NCI-H1105 treated with DMSO at 0.1 percent for 48 hours (cell line): Measurements from ENCODE around the gene ARHGAP42.

Experiments
- DNase-seq: peaks from one replicate; lab custom pipeline; 2025; lab: John Stamatoyannopoulos, UW

ARHGAP42 gene

DNA sequence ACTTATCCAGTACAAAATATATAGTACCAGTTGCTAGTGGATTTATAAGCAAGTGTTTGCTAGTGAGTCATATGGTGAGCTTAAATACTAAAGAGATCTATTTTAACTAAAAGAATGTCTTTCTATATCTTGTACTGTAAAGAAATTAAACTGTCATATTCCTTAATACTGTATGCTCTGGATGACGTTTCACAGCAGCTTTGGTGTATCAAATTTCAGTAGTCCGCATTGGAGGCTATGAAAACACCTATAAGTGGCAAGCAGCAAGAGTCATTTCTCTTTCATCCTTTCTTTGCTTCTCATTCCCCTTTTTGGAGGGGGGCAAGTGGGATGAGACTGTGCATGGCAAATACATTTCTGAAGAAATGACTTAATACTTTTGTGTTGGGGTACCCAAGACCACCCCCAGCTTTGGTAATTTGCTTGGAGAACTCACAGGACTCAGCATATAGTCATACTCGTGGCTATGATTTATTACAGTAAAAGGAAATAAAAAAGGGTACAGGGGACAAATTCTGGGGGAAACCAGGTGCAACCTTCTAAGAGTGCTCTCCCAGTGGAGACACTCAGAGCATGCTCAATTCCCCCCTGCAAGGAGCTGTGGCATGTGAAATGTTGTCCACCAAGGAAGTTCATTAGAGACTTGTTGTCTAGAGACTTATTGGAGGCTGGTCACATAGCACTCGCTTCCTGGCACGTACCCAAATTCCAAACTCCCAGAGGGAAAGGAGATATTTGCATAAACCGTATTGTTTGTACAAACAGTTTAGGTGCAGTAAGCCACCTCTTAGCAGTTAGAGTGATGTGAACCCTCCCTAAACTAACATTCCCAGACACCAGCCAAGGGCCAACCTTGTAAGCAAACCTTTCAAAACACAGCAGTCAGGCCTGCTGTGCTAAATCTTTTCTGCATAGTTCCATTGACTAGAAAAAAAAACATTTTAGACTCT, 231.7 kb downstream of the ARHGAP42 start:
- DNase-seq, result peak; percentile 40

DNA sequence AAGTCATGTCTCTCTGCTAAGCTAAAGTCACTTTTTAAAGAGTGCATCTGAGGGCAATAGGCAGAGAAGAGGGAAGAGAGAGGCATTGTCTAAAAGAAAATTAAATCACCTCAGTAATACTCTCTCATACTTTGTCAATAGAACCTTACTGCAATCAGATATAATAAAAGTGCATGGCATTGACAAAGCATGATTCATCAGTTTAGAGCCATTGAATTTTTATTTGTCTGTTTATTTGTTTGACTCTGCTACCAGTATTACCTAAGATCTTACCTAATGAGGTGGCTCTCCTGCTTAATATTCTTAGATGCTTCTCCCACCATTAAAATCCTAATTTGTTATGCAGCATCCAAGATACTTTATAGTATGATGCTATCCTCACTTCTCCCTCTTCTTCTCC, 233.5 kb downstream of the ARHGAP42 start:
- DNase-seq, result no peak

DNA sequence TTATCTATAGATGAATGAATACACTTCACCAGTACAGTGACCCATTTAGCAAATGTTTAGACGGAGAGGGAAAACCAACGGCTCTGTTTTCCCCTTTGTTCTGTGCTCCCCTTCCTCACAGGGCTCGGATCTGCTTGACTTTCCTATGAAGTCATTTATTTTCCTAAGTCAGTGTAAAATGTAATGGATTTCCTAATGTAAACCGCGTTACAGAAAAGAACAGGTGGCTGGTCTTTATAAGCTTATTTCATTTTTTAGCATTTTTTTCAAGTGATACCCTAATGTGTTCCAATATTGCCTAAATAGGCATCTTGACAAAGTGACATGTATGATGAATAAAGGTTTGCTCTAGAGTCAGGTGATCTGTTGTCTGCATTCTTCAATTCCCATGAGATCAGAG, 235.0 kb downstream of the ARHGAP42 start:
- DNase-seq, result no peak

DNA sequence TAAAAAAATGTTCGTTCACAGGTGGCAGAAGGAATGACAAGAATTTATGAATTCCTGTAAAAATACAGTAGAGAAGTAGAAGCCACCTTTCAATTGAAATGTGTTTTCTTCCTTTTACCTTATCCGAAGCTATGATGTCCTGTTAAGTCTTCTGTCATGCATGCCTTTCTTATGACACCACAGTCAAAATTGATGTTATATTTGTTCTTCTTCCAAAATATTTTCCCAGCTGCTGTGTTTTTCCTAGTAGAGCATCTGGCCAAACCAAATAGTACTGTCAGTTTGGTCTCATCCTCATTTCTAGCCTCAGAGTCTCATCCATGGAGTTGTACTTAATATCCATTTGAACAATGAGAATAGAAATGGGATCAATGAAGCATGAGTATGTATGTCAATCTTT, 236.5 kb downstream of the ARHGAP42 start:
- no peak for DNase-seq

DNA sequence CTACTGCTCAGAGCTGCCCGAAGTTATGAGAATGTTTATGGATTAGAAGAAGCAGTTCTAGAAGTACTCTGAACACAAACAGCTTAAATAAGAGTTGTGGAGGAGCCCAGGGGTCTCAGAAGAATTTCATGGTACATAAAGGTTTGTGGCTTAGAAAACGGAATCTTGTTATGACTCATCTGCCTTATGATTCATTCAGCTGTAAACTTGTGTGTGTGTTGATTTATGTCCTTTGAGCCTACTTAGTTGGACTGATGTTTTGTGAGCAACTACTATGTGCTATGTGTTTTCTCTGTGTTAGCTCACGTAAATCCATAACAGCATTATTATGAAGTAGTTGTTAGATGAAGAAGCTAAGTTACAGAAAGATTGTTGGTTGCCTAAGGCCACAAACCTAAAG, 238.8 kb downstream of the ARHGAP42 start:
- DNase-seq, result no peak

DNA sequence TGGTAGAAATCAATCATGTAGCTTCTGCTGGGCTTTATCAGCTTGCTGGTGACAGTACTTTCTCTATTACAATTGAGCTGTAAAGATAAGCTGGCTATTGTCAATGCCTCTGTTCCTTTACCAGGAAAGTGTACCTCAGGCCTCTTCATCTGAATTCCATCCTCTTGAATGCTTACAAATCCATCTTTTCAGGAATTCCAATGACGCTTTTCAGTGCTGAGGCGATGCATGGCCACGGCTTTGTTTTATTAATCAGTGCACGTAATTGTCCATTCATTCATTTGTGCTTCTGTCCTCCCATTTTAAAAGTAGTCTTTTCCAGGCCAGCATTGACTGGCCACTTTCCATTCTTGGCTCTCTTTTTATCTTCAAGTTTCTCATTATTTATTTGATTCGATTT, 240.5 kb downstream of the ARHGAP42 start:
- DNase-seq, result no peak

DNA sequence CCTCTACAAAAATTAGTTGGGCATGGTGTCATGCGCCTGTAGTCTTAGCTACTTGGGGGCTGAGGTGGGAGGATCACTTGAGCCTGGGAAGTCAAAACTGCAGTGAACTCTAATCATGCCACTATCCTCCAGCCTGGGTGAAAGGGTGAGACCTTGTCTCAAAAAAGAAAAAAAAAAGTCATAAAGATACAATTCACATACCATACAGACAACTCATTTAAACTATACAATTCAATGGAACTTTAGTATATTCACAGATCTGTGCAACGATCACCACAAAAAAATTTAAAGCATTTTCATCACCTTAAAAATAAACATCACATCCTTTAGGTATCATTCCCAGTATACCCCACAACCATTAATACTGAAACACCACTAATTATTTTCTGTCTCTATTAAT, 241.3 kb downstream of the ARHGAP42 start:
- DNase-seq, result no peak

DNA sequence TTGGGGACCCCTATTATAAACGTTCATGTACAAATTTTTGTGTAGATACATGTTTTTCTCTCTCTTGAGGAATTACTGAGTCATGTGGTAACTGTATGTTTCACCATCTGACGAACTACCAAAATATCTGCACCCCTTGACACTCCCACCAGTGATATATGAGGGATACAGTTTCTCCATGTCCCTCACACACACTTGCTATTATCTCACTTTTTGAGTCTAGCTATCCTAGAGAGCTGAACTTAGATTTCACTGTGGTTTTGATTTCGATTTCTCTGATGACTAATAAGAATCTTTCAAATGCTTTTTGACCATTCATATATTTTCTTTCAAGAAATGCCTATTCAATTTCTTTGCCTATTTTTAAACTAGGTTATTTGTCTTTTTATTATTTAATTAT, 242.3 kb downstream of the ARHGAP42 start:
- no peak for DNase-seq

DNA sequence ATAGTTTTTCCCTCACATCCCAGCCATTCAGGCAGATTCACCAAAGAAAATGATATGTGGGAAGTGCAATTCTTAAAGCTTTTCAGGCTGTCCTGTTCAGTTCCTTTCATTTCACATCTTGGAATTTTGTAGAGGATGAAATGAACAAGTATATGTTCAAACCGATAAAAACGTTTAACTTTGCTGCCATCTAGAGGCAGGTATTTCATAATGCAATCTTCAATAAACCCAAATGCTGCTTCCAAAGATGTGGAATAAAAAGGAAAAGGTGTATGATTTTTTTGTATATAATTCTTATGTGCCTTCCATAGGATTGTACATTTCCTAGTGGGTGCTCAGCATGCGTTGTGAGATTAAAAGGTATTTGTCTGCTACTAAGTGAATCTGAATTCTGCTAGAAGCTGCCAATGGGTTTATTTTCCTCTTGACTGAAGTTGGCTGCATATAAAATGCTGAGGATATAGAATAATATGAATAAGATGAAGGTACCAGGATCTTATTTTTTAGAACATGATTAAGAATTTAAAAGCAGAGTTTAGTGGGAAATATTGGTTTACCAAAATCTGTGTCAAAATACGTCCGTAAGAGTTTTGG, 243.2 kb downstream of the ARHGAP42 start:
- DNase-seq, result peak; percentile 52

DNA sequence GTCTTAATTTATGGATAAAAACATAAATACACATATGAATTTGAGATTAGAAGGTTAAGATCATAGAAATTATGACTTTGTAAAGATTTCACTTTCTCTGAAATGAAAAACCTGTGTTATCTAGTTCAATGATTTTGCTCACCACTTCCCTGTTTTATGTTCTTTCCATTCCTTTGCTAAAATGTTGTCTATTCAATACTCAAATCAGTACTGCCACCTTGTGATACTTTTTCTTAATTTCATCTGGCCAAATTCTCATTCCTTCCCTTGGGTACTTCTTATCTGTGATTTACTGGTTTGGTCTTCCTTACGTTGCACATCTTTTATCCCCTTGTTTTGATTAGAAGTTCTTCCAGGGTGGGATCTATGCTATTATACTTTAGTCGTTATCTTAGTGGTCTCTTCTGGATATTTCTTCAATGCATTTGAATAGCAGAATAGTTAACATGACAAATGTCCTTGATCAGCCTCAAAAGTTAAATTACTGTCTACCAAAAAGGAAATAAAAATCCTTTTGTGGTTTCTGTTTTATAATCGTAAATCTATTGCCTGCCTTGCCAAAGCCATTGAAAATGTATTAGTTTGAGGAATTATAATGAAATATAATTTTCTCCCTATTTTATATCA, 245.5 kb downstream of the ARHGAP42 start:
- DNase-seq, result peak; percentile 32

DNA sequence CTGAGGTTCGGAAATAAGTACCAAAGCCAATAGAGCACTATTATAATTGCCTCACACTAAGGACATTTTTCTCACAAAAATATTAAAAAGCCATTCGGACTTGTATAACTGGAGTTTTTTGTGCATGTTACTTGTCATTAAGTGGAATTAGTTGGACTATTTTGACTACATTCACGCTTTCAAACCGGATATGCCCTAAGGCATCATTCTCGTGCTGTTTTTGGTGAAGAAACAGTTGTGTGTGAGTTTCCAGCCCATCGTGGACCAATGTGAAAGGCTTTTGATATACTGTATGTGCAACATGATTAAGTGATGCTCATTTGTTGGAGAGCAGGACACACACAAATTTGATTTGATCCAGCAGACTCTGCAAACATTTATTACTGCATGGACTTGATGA, 249.7 kb downstream of the ARHGAP42 start:
- no peak for DNase-seq

DNA sequence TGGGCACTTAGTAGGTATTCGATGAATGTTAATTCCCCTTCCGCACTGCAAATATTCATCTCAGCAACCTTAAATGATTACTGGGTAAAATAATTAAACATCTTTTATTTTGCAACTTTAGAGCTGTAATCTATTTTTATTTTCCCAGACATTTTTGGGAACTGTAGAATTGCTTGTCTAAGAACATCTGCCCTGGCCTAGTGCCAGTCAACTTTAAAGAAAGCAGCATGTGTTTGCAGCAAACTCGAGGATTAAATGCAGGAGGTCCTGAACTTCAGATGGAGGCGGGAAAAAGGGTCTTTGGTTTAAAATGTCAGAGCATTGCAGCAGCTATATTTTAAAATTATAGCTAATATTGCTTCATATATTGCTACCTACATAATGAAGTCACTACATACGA, 252.5 kb downstream of the ARHGAP42 start:
- no peak for DNase-seq

DNA sequence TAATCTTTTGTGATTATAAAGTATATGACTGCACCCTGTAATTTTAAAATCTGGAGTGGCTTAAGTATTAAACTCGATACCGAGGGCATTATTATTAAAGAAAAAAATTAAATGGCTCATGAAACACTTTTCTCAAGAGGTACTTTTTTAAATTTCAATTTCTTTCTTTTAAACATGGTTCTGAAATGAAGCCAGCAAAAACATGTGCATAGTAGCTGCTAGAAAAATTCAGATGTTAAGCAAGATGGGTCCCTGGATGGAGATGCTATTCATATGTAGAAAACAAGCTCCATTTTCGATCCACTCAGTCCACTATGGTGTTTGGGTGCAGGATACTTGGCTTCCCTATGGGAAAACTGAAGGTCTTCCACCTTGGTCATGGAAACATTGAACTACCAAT, 253.0 kb downstream of the ARHGAP42 start:
- DNase-seq, result no peak

DNA sequence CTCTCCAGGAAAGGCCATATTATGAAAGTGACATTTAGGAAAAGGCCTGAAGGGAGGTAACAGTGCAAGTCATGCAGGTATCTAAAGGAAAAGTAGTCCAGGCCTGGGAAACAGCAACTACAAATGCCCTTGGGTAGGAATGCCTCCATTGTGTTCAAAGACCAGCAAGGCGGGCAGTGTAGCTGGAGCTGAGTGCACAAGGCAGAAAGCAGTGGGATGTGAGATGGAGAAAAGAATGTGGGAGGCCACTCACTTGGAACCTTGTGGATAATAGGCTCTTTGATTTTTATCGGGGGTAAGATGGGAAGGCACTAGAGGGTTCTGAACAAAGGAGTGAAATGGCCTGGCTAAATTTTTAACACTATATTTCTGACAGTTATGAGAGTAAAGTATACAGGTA, 253.9 kb downstream of the ARHGAP42 start:
- DNase-seq, result no peak

DNA sequence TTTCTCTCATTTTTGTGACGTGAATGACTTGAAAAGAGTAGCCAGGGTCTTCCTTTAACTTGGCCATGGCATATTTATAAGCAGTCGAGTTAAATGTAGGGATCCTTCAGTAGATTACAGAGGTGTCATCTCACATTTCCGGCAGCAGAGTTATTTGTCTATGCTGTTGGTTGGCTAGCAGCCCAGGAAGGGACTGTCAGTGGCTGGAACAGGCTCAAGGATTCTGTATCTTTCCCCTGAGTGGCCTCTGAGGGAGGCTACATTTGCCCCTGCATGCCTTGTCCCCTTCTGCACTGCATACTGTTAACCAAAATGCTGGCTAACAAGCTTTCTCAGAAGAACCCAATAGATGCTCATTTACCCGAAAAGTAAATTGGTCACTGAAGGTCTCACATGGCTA, 254.9 kb downstream of the ARHGAP42 start:
- DNase-seq, result peak; percentile 6

DNA sequence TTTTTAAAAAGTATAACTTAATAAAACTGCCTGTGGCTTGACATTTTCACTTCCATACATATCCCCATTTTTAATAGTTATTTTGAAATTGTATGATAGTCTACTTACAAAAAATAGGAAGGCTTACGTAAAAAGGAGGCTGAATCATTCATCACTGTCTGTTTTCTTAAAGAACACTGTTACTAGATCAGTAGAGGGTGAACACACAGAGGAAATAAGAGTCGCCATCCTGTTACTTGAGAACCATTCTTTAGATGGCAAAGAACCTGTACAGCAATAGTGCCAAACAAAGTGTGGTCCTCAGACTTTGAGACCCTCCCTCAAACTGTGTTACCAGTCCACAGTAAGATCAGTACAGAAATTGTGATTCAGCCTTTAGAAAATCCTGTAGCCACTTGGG, 261.8 kb downstream of the ARHGAP42 start:
- DNase-seq, result no peak

DNA sequence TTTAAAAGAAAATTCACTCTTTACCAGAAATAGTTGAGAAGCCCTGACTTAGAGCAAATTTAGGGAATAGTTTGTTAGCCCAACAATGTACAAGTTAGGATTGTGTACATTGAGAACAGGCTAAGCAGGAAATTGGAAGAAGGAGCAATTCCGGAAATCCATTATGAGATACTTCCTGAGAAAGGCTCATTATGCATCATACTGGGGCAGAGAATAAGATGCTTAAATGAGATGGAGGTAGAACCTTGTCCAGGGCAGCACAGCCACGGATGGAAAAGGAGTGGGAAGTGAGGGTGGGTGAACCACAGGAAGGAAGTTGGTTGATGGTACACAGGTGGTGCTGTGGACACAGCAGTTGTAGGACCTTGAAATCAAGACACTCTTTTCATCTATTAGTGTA, 262.4 kb downstream of the ARHGAP42 start:
- no peak for DNase-seq

DNA sequence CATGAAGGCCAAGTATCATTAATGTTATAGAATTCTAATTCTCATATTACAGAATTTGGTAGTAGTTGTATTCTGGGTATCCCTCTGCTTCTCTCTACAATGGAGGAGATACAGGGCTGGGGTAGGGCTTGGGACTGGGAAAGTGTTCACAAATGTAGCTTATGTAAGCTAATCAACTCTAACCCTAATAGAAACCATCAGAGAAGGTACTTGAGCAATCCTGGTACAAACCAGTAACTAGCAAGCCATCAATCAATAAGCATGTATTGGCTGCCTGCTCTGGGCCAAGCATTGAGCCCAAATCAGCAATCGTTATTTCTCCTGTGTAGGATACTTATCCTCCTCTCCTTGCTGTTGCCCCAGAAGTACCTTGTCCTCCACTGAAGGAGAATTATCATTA, 268.2 kb downstream of the ARHGAP42 start:
- DNase-seq, result no peak

DNA sequence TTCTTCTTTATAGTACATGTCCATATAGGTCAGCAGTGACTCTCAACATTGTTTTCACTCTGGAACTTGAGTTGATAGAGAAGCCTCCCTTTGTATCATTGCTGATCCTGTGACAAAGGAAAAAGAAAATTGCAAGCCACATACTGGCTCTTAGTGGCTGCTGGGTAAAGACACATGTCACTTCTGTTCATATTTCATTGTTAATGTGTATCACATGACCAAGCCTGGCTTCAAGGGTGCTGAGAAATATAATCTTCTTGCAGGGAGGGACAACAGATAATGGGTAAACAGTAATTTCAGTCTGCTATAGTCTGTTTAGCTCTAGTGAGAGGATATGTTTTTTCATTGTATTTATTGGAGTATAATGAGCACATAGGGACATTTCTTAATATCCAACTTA, 269.3 kb downstream of the ARHGAP42 start:
- DNase-seq, result no peak

DNA sequence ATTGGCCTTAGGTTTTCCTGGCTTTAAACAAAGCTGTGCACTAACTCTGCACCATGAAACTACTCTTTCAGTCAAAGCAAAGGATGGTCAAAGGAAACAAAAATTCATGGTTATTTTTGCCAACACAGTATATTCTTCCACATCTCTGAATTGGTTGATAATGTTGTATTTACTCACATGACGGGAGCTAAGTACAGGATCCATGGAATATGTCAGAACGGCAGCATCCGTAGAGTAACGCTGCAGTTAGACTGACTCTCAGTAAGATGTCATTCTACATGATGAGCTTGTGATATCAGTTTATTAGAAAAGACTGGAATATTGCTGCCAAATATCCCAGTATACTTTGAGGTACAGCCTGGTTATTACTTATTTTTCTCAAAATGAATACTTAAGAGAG, 270.4 kb downstream of the ARHGAP42 start:
- DNase-seq, result no peak

DNA sequence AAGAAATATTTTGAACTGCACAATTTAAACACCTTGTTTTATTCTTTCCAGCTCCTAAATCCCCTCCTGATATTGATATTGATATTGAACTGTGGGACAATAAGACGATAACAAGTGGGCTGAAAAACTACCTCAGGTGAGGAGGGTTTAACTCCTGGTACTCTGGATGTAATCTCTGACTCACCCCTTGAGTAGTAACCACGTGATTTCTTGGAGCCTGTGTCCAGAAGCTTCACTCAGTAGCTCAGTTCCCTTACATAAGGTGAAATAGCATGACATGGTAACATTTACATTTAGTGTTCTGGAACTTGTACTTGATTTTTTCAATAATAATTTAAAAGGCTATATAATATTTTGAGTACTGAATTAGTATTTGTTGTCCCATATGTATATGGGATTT, 274.5 kb downstream of the ARHGAP42 start:
- no peak for DNase-seq

DNA sequence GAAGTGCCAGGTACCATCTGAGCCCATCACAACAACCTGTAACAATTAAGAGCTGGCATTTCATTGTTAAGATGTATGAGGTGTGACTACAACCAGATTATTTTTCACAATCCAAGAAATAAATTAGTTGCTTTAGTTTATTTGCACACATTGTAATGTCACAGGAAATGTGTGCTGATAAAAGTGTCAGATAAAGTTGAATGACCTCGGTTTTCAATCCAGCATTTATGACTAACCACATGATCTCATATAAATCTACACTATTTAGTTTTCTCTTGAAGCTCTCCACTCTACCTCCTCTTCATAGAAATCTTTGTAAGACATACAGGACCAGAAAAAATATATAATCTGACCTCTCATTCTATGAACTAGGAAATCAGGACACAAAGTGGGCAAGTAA, 276.3 kb downstream of the ARHGAP42 start:
- DNase-seq, result no peak

DNA sequence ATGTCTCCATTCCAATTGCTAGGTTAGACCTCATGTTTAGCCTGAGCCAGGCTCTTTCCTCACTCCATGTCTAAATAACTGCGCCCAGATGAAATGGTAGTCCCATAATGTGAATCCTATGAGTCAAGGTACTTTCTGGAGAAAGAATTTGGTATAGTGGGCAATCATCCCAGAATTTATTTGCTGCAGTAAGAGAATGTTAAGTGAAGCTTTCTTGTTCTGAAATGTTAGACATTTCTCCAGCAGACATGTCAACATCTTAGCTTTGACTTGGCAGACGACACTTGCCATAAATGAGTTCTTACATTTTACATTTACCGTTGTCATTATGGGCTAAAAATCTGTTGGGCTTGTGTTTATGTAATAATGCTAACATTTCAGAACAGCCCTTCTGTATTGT, 277.3 kb downstream of the ARHGAP42 start:
- DNase-seq, result no peak
